Measurements from ENCODE around the gene CCL19.
A peak's percentile ranks its signal among the peaks of the same experiment; 100 is the strongest.

Gene CCL19

GRCh38 chr9:34675869-34676268 is 15.2 kb downstream of the CCL19 start:
- Histone ChIP-seq H2AFZ (ENCODE audit: low read depth, low read length, severe bottlenecking) (no peak overlapping the region), H4K20me1 (ENCODE audit: low read depth, low read length) (no peaks in the 10 kb centered on the region), H3K9ac (ENCODE audit: low read length) (no peak overlapping the region), H3F3A (ENCODE audit: insufficient read depth) (no peaks in the 10 kb centered on the region), H3K4me2 (ENCODE audit: low read depth, low read length, poor library complexity, severe bottlenecking) (no peak overlapping the region), H3K27me3 (ENCODE audit: low read length) (no peaks in the 10 kb centered on the region), H3K9me3 (ENCODE audit: insufficient read depth, low read length) (no peaks in the 10 kb centered on the region), H3K9me2 (replicated peaks; ENCODE audit: insufficient read depth, low read length) (no peaks in the 10 kb centered on the region), H3K4me3 (ENCODE audit: insufficient read depth, low read length, poor library complexity, severe bottlenecking) (no peak overlapping the region), H3K27ac (ENCODE audit: low read depth, low read length) (no peak overlapping the region), H3K79me2 (ENCODE audit: insufficient read depth, low read length) (no peaks in the 10 kb centered on the region), H3K36me3 (ENCODE audit: low read length) (no peaks in the 10 kb centered on the region)
- no peak for TF ChIP-seq CTCF (IDR thresholded peaks at IDR 0.05; ENCODE audit: insufficient read depth, low read length, poor library complexity, severe bottlenecking)
- TF ChIP-seq EZH2phosphoT487 (conservative IDR thresholded peaks at IDR 0.05; ENCODE audit: low read length), result no peak

- Histone ChIP-seq H3K4me3 (ENCODE audit: insufficient read depth, low read length, poor library complexity, severe bottlenecking) (no peak overlapping the region), H3K4me2 (ENCODE audit: low read depth, low read length, poor library complexity, severe bottlenecking) (no peak overlapping the region), H3K36me3 (ENCODE audit: low read length) (no peaks in the 10 kb centered on the region), H3K9me3 (ENCODE audit: insufficient read depth, low read length) (no peaks in the 10 kb centered on the region), H3K9me2 (replicated peaks; ENCODE audit: insufficient read depth, low read length) (no peaks in the 10 kb centered on the region), H3K27ac (ENCODE audit: low read depth, low read length) (no peak overlapping the region), H2AFZ (ENCODE audit: low read depth, low read length, severe bottlenecking) (no peak overlapping the region), H3F3A (ENCODE audit: insufficient read depth) (no peaks in the 10 kb centered on the region), H3K27me3 (ENCODE audit: low read length) (no peaks in the 10 kb centered on the region), H3K9ac (ENCODE audit: low read length) (no peak overlapping the region), H3K79me2 (ENCODE audit: insufficient read depth, low read length) (no peaks in the 10 kb centered on the region), H4K20me1 (ENCODE audit: low read depth, low read length) (no peaks in the 10 kb centered on the region)
- peak; percentile 98 for TF ChIP-seq CTCF (IDR thresholded peaks at IDR 0.05; ENCODE audit: insufficient read depth, low read length, poor library complexity, severe bottlenecking)
- no peak for TF ChIP-seq EZH2phosphoT487 (conservative IDR thresholded peaks at IDR 0.05; ENCODE audit: low read length)
Observed at GRCh38 chr9:34675048-34675714, 15.9 kb downstream of the CCL19 start.

- Histone ChIP-seq H3K4me2 (ENCODE audit: low read depth, low read length, poor library complexity, severe bottlenecking) (no peak overlapping the region), H3F3A (ENCODE audit: insufficient read depth) (no peaks in the 10 kb centered on the region), H3K27ac (ENCODE audit: low read depth, low read length) (no peak overlapping the region), H3K9ac (ENCODE audit: low read length) (no peak overlapping the region), H2AFZ (ENCODE audit: low read depth, low read length, severe bottlenecking) (no peak overlapping the region), H3K36me3 (ENCODE audit: low read length) (no peaks in the 10 kb centered on the region), H3K9me2 (replicated peaks; ENCODE audit: insufficient read depth, low read length) (no peaks in the 10 kb centered on the region), H3K9me3 (ENCODE audit: insufficient read depth, low read length) (no peaks in the 10 kb centered on the region), H3K4me3 (ENCODE audit: insufficient read depth, low read length, poor library complexity, severe bottlenecking) (no peak overlapping the region), H3K27me3 (ENCODE audit: low read length) (no peaks in the 10 kb centered on the region), H3K79me2 (ENCODE audit: insufficient read depth, low read length) (no peaks in the 10 kb centered on the region), H4K20me1 (ENCODE audit: low read depth, low read length) (no peaks in the 10 kb centered on the region)
- TF ChIP-seq EZH2phosphoT487 (conservative IDR thresholded peaks at IDR 0.05; ENCODE audit: low read length), result no peak
- TF ChIP-seq CTCF (IDR thresholded peaks at IDR 0.05; ENCODE audit: insufficient read depth, low read length, poor library complexity, severe bottlenecking), result no peak
Observed at GRCh38 chr9:34674440-34674839, 16.6 kb downstream of the CCL19 start.

Data from SU-DHL-6 (cell line).